Measurements from ENCODE around the gene KLHL3.

DNA sequence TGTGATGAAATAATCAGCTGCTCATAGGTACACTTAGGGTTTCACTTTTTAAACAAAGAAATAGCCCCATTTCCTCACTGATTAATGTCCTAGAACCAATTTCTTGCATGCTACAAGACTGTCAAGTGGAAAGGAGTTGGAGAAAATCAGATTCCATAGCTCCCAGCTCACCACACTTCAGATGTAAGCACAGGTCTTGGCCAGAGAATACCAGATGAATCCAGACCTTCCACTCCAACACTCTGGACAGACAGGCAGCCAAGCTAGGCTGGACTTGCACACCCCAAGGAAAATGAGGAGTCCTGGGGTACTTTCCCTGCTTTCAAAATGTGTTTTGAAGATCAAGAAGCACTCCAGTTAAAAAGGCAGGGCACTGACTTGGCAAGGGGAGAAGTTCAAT is 68.5 kb downstream of the KLHL3 start:
- TF ChIP-seq, protein P1, sequence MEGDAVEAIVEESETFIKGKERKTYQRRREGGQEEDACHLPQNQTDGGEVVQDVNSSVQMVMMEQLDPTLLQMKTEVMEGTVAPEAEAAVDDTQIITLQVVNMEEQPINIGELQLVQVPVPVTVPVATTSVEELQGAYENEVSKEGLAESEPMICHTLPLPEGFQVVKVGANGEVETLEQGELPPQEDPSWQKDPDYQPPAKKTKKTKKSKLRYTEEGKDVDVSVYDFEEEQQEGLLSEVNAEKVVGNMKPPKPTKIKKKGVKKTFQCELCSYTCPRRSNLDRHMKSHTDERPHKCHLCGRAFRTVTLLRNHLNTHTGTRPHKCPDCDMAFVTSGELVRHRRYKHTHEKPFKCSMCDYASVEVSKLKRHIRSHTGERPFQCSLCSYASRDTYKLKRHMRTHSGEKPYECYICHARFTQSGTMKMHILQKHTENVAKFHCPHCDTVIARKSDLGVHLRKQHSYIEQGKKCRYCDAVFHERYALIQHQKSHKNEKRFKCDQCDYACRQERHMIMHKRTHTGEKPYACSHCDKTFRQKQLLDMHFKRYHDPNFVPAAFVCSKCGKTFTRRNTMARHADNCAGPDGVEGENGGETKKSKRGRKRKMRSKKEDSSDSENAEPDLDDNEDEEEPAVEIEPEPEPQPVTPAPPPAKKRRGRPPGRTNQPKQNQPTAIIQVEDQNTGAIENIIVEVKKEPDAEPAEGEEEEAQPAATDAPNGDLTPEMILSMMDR (conservative IDR thresholded peaks at IDR 0.05; ENCODE audit: low read depth in 2 of 2), result no peak
- TF ChIP-seq EZH2 (IDR thresholded peaks at IDR 0.05; ENCODE audit: low read depth, unreplicated experiment) (no peak), EZH2phosphoT487 (IDR thresholded peaks at IDR 0.05; ENCODE audit: unreplicated experiment) (no peak), POLR2AphosphoS5 (IDR thresholded peaks at IDR 0.05; ENCODE audit: low read depth) (no peak), STAT1 (IDR thresholded peaks at IDR 0.05; ENCODE audit: unreplicated experiment) (no peak)
- TF ChIP-seq, protein P2, sequence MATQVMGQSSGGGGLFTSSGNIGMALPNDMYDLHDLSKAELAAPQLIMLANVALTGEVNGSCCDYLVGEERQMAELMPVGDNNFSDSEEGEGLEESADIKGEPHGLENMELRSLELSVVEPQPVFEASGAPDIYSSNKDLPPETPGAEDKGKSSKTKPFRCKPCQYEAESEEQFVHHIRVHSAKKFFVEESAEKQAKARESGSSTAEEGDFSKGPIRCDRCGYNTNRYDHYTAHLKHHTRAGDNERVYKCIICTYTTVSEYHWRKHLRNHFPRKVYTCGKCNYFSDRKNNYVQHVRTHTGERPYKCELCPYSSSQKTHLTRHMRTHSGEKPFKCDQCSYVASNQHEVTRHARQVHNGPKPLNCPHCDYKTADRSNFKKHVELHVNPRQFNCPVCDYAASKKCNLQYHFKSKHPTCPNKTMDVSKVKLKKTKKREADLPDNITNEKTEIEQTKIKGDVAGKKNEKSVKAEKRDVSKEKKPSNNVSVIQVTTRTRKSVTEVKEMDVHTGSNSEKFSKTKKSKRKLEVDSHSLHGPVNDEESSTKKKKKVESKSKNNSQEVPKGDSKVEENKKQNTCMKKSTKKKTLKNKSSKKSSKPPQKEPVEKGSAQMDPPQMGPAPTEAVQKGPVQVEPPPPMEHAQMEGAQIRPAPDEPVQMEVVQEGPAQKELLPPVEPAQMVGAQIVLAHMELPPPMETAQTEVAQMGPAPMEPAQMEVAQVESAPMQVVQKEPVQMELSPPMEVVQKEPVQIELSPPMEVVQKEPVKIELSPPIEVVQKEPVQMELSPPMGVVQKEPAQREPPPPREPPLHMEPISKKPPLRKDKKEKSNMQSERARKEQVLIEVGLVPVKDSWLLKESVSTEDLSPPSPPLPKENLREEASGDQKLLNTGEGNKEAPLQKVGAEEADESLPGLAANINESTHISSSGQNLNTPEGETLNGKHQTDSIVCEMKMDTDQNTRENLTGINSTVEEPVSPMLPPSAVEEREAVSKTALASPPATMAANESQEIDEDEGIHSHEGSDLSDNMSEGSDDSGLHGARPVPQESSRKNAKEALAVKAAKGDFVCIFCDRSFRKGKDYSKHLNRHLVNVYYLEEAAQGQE (IDR thresholded peaks at IDR 0.05; ENCODE audit: unreplicated experiment), result no peak
- TF ChIP-seq, protein P3, sequence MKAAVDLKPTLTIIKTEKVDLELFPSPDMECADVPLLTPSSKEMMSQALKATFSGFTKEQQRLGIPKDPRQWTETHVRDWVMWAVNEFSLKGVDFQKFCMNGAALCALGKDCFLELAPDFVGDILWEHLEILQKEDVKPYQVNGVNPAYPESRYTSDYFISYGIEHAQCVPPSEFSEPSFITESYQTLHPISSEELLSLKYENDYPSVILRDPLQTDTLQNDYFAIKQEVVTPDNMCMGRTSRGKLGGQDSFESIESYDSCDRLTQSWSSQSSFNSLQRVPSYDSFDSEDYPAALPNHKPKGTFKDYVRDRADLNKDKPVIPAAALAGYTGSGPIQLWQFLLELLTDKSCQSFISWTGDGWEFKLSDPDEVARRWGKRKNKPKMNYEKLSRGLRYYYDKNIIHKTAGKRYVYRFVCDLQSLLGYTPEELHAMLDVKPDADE (IDR thresholded peaks at IDR 0.05), result no peak

All from GM23338 (cell line).